ENCODE data around the gene GIPC3. TPM values are rescaled to one million over a fixed set of nuclear protein-coding genes. Genes with fewer than 3 reads are reported as not detected.

The GIPC3 gene
- total and polyA plus RNA-seq, 7 donors = under 0.01 to 1.0 (median 0.83) TPM; not detected in 4

GRCh38 chr19:3604227-3604986 is 19.1 kb downstream of the GIPC3 start:
- no peak for DNase-seq
- no peak overlapping the region for H3K4me3 ChIP-seq
- WGBS, 2 donors = 67 to 70% methylated on average over 27 of the region's 27 CpGs

GRCh38 chr19:3604987-3605343 is 19.7 kb downstream of the GIPC3 start:
- DNase-seq = peak; percentile 59
- H3K9me3 ChIP-seq = no peaks in the 10 kb centered on the region
- intact Hi-C loops (cut with DNase I) = no loop called here
- WGBS, 2 donors = 34 to 71% methylated on average over 11 of the region's 11 CpGs
- no peak overlapping the region for H3K4me3 ChIP-seq
- peaks cover 0 to 45% (median 35%) of the 10 kb centered on the region in 4 donors for H3K4me1 ChIP-seq
- H3K36me3 ChIP-seq = no peaks in the 10 kb centered on the region
- peak overlapping the region in 2 of 4 donors; percentile 3 to 72 for H3K27ac ChIP-seq
- no peak for TF ChIP-seq POLR2AphosphoS5 (IDR thresholded peaks at IDR 0.05)
- no peaks in the 10 kb centered on the region for H3K27me3 ChIP-seq

More at GRCh38 chr19:3604227-3604986, 19.1 kb downstream of the GIPC3 start:
- Histone ChIP-seq H3K36me3 (no peaks in the 10 kb centered on the region), H3K4me1 (peaks cover 0 to 45% (median 34%) of the 10 kb centered on the region in 4 donors), H3K9me3 (no peaks in the 10 kb centered on the region), H3K27ac (peak overlapping the region in 2 of 4 donors; percentile 14 to 72), H3K27me3 (no peaks in the 10 kb centered on the region)
- intact Hi-C loops (cut with DNase I) = no loop called here
- TF ChIP-seq EP300 (IDR thresholded peaks at IDR 0.05) (no peak), CTCF (IDR thresholded peaks at IDR 0.05) (no peak), POLR2AphosphoS5 (IDR thresholded peaks at IDR 0.05) (no peak), POLR2A (IDR thresholded peaks at IDR 0.05) (no peak)

GRCh38 chr19:3605361-3605760 is 20.1 kb downstream of the GIPC3 start:
- peaks cover 0 to 45% (median 35%) of the 10 kb centered on the region in 4 donors for H3K4me1 ChIP-seq
- TF ChIP-seq EP300 (IDR thresholded peaks at IDR 0.05) = no peak
- no peak for TF ChIP-seq CTCF (IDR thresholded peaks at IDR 0.05)
- no peak for TF ChIP-seq POLR2A (IDR thresholded peaks at IDR 0.05)
- TF ChIP-seq POLR2AphosphoS5 (IDR thresholded peaks at IDR 0.05) = no peak
- 55 to 78% methylated on average over 3 of the region's 3 CpGs for WGBS, 2 donors

GRCh38 chr19:3605770-3606169 is 20.5 kb downstream of the GIPC3 start:
- no peak for TF ChIP-seq EP300 (IDR thresholded peaks at IDR 0.05)
- no peak for TF ChIP-seq CTCF (IDR thresholded peaks at IDR 0.05)
- TF ChIP-seq POLR2AphosphoS5 (IDR thresholded peaks at IDR 0.05) = no peak
- no peak for TF ChIP-seq POLR2A (IDR thresholded peaks at IDR 0.05)
- peak overlapping the region; percentile 40 to 62 (median 56) for H3K4me3 ChIP-seq
- peaks cover 0 to 2% (median 0%) of the 10 kb centered on the region in 4 donors for H3K36me3 ChIP-seq
- intact Hi-C loops (cut with DNase I) = no loop called here
- H3K27ac ChIP-seq = peak overlapping the region in 2 of 4 donors; percentile 72 to 83
- no peak for DNase-seq
- H3K27me3 ChIP-seq = no peaks in the 10 kb centered on the region
- H3K9me3 ChIP-seq = no peaks in the 10 kb centered on the region
- peaks cover 0 to 45% (median 35%) of the 10 kb centered on the region in 4 donors for H3K4me1 ChIP-seq
- whole genome bisulfite sequencing, 2 donors = 16 to 46% methylated on average over 5 of the region's 5 CpGs

More at GRCh38 chr19:3605361-3605760, 20.1 kb downstream of the GIPC3 start:
- Histone ChIP-seq H3K4me3 (no peak overlapping the region), H3K9me3 (no peaks in the 10 kb centered on the region), H3K27me3 (no peaks in the 10 kb centered on the region), H3K27ac (peak overlapping the region in 2 of 4 donors; percentile 3 to 72), H3K36me3 (no peaks in the 10 kb centered on the region)
- intact Hi-C loops (cut with DNase I) = no loop called here
- no peak for DNase-seq

GRCh38 chr19:3606174-3606689 is 21.0 kb downstream of the GIPC3 start:
- intact Hi-C loops (cut with DNase I) = no loop called here
- H3K4me1 ChIP-seq = peaks cover 0 to 45% (median 35%) of the 10 kb centered on the region in 4 donors
- peaks cover 0 to 7% (median 3%) of the 10 kb centered on the region in 4 donors for H3K36me3 ChIP-seq
- no peaks in the 10 kb centered on the region for H3K9me3 ChIP-seq
- DNase-seq = peak; percentile 75
- peak overlapping the region; percentile 69 to 86 (median 78) for H3K27ac ChIP-seq
- H3K4me3 ChIP-seq = peak overlapping the region; percentile 40 to 62 (median 56)
- H3K27me3 ChIP-seq = no peaks in the 10 kb centered on the region
- TF ChIP-seq EP300 (IDR thresholded peaks at IDR 0.05) = no peak
- TF ChIP-seq POLR2A (IDR thresholded peaks at IDR 0.05) = no peak
- TF ChIP-seq POLR2AphosphoS5 (IDR thresholded peaks at IDR 0.05) = no peak
- no peak for TF ChIP-seq CTCF (IDR thresholded peaks at IDR 0.05)
- WGBS, 2 donors = 1 to 5% methylated on average over 35 of the region's 35 CpGs
